Fibroblast of mammary gland (primary cell): ENCODE results near the gene LOC128125822.

ENCODE experiments used
- DNase-seq: peaks from one replicate; pipeline ENCODE4 v3.0.0-alpha.2; 2010; ENCODE audit warnings: low read depth
- H3K4me3 ChIP-seq: 2 replicates; pipeline ENCODE4 v1.5.1; 2011; ENCODE audit warnings: low read depth, mild to moderate bottlenecking, low read length, moderate library complexity; ENCODE audit not compliant: control insufficient read depth
- TF ChIP-seq, protein P1 (sequence below): conservative IDR thresholded peaks from 2 replicates; pipeline ENCODE4 v1.5.1; 2011; ENCODE audit warnings: low read depth, low read length, inconsistent platforms; ENCODE audit not compliant: control insufficient read depth, insufficient read depth

LOC128125822 gene

DNA sequence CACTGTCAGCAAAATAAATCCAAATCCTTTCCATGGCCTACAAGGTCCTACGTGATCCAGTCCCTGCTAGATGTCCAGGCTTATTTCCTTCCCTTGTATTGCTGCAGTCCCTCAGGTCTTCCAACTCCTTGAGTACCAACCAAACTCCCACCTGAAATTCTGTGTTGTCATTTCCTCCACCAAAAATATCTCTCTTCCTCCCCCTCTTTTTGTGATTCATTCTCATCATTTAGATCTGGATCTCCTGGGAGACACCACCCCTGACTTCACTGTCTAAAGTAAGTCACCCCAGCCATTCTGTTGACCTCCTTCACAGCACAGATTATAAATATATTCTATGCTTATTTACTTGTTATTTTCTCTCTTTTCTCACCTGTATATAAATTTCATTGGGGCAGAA lies 9.0 kb upstream of the LOC128125822 start:
- TF ChIP-seq, protein P1, sequence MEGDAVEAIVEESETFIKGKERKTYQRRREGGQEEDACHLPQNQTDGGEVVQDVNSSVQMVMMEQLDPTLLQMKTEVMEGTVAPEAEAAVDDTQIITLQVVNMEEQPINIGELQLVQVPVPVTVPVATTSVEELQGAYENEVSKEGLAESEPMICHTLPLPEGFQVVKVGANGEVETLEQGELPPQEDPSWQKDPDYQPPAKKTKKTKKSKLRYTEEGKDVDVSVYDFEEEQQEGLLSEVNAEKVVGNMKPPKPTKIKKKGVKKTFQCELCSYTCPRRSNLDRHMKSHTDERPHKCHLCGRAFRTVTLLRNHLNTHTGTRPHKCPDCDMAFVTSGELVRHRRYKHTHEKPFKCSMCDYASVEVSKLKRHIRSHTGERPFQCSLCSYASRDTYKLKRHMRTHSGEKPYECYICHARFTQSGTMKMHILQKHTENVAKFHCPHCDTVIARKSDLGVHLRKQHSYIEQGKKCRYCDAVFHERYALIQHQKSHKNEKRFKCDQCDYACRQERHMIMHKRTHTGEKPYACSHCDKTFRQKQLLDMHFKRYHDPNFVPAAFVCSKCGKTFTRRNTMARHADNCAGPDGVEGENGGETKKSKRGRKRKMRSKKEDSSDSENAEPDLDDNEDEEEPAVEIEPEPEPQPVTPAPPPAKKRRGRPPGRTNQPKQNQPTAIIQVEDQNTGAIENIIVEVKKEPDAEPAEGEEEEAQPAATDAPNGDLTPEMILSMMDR, result no peak
- DNase-seq, result no peak
- H3K4me3 ChIP-seq, result no peak overlapping the region

DNA sequence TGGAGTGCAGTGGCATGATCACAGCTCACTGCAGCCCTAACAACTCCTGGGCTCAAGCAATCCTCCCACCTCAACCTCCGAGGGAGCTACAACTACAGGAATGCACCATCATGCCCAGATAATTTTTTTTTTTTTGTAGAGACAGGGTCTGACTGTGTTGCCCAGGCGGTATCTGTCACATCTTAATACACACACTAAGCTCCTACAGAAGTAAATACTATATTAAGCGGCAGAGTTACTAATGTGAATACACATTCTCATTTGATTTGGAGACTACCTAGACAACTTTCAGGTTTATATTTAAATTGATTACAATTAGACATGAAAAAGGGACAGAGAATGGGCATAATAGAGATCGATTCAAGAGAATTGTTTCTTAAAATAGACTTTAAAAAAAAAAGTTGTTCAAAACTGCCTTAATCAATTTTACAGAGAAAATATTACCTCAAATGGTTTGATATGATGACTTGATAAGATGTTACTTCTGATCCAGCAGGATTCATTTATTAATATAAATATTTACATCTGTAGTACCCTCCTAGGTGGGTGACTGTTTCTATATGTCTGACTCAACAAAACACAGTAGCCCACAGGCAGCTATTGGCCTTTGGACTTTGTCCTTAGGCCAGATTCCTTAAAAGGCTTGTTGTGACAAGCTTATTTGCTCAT lies 7.1 kb upstream of the LOC128125822 start:
- TF ChIP-seq, protein P1, result no peak

DNA sequence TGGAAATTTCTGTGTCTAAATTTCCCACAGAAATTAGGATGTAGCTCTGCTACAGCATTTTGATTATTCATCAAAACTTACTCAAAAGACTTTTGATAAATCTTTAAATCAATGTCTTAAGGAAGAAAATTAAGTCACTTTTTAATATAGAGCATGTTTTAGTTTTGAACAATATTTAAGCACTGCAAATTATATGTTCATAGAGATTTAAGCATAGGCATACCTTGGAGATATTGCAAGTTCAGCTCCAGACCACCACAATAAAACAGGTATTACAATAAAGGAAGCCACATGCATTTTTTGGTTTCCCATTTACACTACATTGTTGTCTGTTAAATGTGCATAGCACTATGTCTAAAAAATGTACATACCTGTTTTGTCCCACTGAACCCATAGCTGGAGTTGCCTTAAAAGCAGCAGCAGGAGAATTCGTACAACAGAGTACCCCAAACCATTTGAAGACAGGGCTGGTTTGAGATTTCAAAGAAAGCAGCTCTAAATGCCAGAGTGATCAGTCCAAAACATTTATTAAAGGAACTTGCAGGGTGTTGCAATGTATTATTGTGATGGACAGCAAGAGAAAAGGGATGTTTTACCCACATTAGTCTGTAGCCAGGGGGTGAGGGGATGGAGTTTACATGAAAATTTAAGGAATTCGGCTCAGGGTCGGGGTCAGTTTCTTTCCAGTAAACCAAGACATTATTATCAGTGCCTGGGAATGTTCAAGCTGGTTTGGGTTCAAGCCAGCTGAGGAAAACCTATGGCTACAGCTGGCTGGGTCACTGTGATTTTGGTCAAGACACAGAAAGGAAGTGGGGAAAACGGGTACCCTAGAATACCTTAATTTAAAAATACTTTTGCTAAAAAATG lies 6.3 kb upstream of the LOC128125822 start:
- DNase-seq, result no peak
- TF ChIP-seq, protein P1, result no peak
- H3K4me3 ChIP-seq, result no peak overlapping the region

More for the DNA sequence above, 7.1 kb upstream of the LOC128125822 start:
- DNase-seq, result no peak
- no peak overlapping the region for H3K4me3 ChIP-seq

DNA sequence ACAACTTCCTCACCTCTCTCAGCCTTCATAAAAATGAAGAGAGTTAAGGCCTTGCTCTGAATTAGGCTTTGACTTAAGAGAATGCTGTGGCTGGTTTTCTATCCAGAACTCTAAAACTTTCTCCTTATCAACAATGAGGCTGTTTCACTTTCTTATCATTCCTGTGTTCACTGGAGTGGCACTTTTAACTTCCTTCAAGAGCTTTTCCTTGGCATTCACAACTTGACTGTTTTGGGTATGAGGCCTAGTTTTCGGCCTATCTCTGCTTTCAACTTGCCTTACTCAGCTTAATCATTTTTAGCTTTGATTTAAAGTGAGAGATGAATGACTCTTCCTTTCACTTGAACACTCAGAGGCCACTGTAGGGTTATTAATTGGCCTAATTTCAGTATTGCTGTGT lies 4.3 kb upstream of the LOC128125822 start:
- DNase-seq, result no peak
- H3K4me3 ChIP-seq, result no peak overlapping the region
- TF ChIP-seq, protein P1, result no peak

DNA sequence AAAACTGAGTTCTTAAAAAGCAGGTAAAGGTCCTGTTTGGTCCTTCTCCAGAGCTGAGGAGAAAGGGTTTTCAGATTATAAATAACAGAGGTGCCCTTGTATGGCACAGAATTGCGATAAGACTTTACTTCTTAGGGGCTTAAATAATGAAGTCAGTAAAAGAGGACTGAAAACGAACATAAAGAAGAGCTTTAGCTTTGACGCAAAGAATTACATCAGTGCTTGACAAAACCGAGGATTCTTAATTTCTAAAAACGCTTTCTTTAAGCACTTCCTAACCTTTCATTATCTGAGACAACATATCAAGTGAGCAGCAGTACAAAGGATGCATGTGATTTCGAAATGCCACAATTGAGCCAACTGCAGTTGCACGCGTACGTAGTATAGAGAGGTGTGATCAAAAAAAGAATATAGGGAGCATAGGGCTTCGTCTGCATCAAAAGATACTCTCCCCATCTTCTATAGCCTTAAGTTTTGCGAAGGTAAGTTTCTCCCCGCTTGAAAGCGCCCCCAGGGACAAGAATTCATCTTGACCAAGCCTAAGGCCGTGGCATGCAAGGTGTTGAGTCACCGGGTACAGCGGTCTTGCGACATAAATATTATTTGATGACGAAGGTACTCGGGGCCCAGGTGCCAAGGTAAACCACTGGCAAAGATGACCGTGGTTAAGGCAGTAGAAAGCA lies 778 bp upstream of the LOC128125822 start:
- DNase-seq, result peak; percentile 92
- H3K4me3 ChIP-seq, result peak overlapping the region; percentile 75
- TF ChIP-seq, protein P1, result peak; percentile 12

DNA sequence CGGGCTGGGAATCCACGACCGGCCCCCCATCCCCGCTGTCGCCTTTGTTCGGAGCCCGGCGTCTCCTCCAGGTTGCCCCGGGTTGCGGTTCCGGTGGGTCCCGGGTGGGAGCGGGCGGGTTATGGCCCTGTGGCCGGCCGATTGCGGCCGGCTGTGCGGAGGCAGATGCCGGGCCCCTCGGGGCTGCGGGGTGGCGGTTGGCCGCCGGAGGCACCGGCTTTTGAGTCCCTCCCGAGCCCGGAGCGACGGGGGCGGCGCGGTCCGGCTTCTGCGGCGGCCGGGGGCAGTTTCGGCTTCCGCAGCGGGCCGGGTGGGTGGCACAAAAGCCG lies 431 bp downstream of the LOC128125822 start:
- DNase-seq, result no peak
- peak overlapping the region; percentile 84 for H3K4me3 ChIP-seq
- TF ChIP-seq, protein P1, result no peak
